ENCODE results near the gene INTS7. TPM values are rescaled to one million over a fixed set of nuclear protein-coding genes. Genes with fewer than 3 reads are reported as not detected.

INTS7 gene
- total RNA-seq, 1 donor from 2014 or later: 15.9 TPM

GRCh38 chr1:211903490-211904245 lies 131.7 kb downstream of the INTS7 start:
- TF ChIP-seq CTCF (IDR thresholded peaks at IDR 0.05): no peak
- Histone ChIP-seq H3K36me3 (no peaks in the 10 kb centered on the region), H3K9me3 (no peaks in the 10 kb centered on the region), H3K27ac (no peak overlapping the region), H3K27me3 (no peaks in the 10 kb centered on the region), H3K4me1 (no peaks in the 10 kb centered on the region), H3K4me3 (no peak overlapping the region)
- no peak for DNase-seq
- intact Hi-C loops (cut with DNase I): no loop called here
- ATAC-seq: no peak

- DNase-seq (no peak), ATAC-seq (no peak)
- no peaks in the 10 kb centered on the region for H3K27me3 ChIP-seq
- intact Hi-C loops (cut with DNase I): no loop called here
- H3K9me3 ChIP-seq: no peaks in the 10 kb centered on the region
- no peak for TF ChIP-seq CTCF (IDR thresholded peaks at IDR 0.05)
- no peak overlapping the region for H3K27ac ChIP-seq
- no peaks in the 10 kb centered on the region for H3K4me1 ChIP-seq
- H3K36me3 ChIP-seq: no peaks in the 10 kb centered on the region
- H3K4me3 ChIP-seq: no peak overlapping the region
Observed at GRCh38 chr1:211902624-211903291, 132.6 kb downstream of the INTS7 start.

GRCh38 chr1:211901945-211902344 lies 133.4 kb downstream of the INTS7 start:
- no peak overlapping the region for H3K4me3 ChIP-seq
- no peaks in the 10 kb centered on the region for H3K36me3 ChIP-seq
- intact Hi-C loops (cut with DNase I): no loop called here
- no peaks in the 10 kb centered on the region for H3K9me3 ChIP-seq
- no peak overlapping the region for H3K27ac ChIP-seq
- no peak for TF ChIP-seq CTCF (IDR thresholded peaks at IDR 0.05)
- no peaks in the 10 kb centered on the region for H3K4me1 ChIP-seq
- H3K27me3 ChIP-seq: no peaks in the 10 kb centered on the region
- ATAC-seq (no peak), DNase-seq (no peak)

- Histone ChIP-seq H3K27me3 (no peaks in the 10 kb centered on the region), H3K36me3 (no peaks in the 10 kb centered on the region), H3K4me1 (no peaks in the 10 kb centered on the region), H3K4me3 (no peak overlapping the region), H3K9me3 (no peaks in the 10 kb centered on the region), H3K27ac (no peak overlapping the region)
- TF ChIP-seq CTCF (IDR thresholded peaks at IDR 0.05): no peak
- intact Hi-C loops (cut with DNase I): no loop called here
- DNase-seq (no peak), ATAC-seq (no peak)
Observed at GRCh38 chr1:211900441-211900840, 134.9 kb downstream of the INTS7 start.

GRCh38 chr1:211896958-211897357 lies 138.4 kb downstream of the INTS7 start:
- Histone ChIP-seq H3K27ac (no peak overlapping the region), H3K4me1 (no peaks in the 10 kb centered on the region), H3K36me3 (no peaks in the 10 kb centered on the region), H3K4me3 (no peak overlapping the region), H3K9me3 (no peaks in the 10 kb centered on the region), H3K27me3 (no peaks in the 10 kb centered on the region)
- ATAC-seq: no peak
- no peak for DNase-seq
- intact Hi-C loops (cut with DNase I): no loop called here
- no peak for TF ChIP-seq CTCF (IDR thresholded peaks at IDR 0.05)

Measured in upper lobe of right lung (tissue), 1 donor.